T-helper 1 cell treated with Interleukin-12 subunit alpha and Interleukin-12 subunit beta and Interleukin-4 antibody, amounts not matched to agents 30 μg/mL and 1 μg/mL, for 36 hours (primary cell): ENCODE results near the gene THSD7B.
"Not testable (repeated sequence)": the region's sequence is repeated elsewhere in the genome, so short reads cannot be mapped to it uniquely, and the experiment has no call there.

ENCODE experiments used
- H3K27ac Mint-ChIP-seq: one replicate; pipeline ENCODE4 v1.8.0; 2021; ENCODE audit warnings: mild to moderate bottlenecking, mixed read lengths
- H3K27me3 Mint-ChIP-seq: one replicate; pipeline ENCODE4 v1.8.0; 2021; ENCODE audit warnings: low read depth, mixed read lengths
- H3K36me3 Mint-ChIP-seq: one replicate; pipeline ENCODE4 v1.8.0; 2021; ENCODE audit warnings: low read depth, mixed read lengths
- H3K4me1 Mint-ChIP-seq: one replicate; pipeline ENCODE4 v1.8.0; 2021; ENCODE audit warnings: low read depth, mixed read lengths
- H3K4me3 Mint-ChIP-seq: one replicate; pipeline ENCODE4 v1.8.0; 2021; ENCODE audit warnings: mild to moderate bottlenecking, moderate library complexity, mixed read lengths
- H3K9me3 Mint-ChIP-seq: one replicate; pipeline ENCODE4 v1.8.0; 2021; ENCODE audit warnings: mixed read lengths

THSD7B gene

DNA sequence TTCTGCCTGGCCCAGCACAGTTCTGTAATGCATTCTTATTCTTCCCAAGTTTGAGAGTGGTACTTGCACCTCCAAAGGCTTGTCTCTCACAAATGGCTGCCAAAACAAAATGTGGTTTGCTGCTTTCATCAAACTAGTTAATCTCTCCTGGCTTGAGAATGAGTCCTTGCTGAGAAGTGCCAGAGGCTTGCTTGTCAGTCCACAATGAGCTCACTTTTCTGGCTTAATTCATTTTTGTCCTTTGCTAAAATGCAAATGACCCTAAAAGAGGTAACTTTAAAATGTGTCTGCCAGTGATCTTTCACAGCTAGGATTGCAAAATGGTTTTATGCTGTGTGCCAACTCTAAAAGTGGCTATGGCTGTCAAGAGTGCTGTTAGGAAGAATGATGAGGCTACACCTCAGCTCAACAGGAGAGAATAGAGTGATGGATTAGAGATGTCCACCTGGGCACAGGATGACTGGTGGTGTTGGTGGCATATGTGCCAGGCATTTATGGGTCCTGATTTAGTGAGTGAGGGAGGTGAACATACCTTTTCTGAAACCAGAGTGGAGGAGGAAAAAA lies 907.7 kb downstream of the THSD7B start:
- H3K4me1 Mint-ChIP-seq = no peaks in the 10 kb centered on the region
- no peaks in the 10 kb centered on the region for H3K27me3 Mint-ChIP-seq
- no peak overlapping the region for H3K27ac Mint-ChIP-seq
- H3K9me3 Mint-ChIP-seq = no peaks in the 10 kb centered on the region
- H3K4me3 Mint-ChIP-seq = no peak overlapping the region
- no peaks in the 10 kb centered on the region for H3K36me3 Mint-ChIP-seq

DNA sequence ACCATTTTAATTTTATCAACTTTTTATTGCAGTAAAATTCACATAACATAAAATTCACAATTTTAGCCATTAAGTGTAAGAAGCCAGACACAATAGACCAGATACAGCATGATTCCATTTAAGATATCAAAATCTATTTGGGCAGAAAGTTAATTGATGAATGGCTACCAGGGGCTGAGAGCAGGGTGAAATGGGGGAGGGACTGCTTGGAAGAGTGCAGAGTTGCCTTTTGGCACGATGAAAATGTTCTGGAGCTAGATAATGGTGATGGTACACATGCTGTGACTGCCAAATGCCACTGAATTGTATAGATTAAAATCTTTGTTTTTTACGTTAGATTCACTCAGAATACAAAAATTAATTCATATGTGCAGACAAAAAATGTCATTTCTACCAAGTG lies 909.6 kb downstream of the THSD7B start:
- H3K27ac Mint-ChIP-seq = no peak overlapping the region
- H3K27me3 Mint-ChIP-seq = no peaks in the 10 kb centered on the region
- H3K4me3 Mint-ChIP-seq = no peak overlapping the region
- no peaks in the 10 kb centered on the region for H3K9me3 Mint-ChIP-seq
- no peaks in the 10 kb centered on the region for H3K36me3 Mint-ChIP-seq
- no peaks in the 10 kb centered on the region for H3K4me1 Mint-ChIP-seq

DNA sequence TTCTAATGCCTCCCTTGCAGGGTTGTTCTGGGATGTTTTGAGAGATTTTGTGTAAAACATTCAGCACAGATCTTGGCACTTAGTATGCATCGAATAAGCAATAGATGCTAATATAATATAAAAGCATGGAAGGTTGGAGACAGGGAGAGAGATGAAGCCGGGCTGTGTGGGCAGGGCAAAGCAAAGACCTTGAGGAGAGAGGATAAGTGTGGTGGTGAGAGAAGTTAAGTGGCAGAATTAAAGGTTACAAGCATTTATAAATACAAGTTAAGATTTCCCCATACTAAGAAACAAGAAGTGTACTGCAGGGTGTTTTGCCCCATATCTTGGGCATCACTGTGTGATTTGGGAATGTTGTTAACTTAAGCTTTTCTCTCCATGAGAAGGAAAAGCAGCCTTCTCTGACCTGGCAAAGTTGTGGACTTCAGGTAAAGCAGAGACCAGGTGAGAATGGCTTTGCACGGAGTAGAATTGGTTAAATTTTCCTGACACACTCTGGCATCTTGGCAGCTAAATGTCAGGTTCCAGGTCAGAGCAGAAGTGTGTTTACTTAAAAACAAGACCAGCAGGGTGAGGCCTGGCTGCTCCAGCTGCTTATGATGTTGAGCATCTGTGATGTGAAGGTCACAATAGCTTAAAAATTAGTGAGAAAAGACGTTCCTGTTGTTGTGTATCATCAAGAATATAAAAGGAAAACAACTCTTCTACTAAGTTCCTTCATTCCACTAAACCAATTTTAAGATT lies 910.4 kb downstream of the THSD7B start:
- Mint-ChIP-seq H3K36me3 (no peaks in the 10 kb centered on the region), H3K9me3 (no peaks in the 10 kb centered on the region), H3K27me3 (no peaks in the 10 kb centered on the region), H3K4me1 (no peaks in the 10 kb centered on the region), H3K4me3 (no peak overlapping the region), H3K27ac (no peak overlapping the region)

DNA sequence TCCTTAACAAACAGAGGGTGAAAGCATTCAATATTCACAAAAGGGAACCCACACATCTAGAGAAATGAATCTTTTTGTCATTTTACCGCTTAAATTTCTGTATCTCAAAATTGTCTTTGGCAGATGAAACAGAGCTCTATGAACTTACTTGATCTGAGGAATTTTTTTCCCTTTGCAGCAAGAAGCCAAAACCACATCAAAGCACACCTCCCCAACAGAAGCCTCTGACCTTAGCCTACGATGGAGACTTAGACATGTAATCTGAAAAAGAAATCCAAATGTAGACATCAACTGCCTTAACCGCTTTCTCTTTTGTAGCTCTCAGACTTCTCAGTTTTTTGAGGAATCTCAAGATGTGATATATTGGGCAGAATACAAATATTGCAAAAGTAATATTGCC lies 911.0 kb downstream of the THSD7B start:
- no peaks in the 10 kb centered on the region for H3K4me1 Mint-ChIP-seq
- no peak overlapping the region for H3K4me3 Mint-ChIP-seq
- no peaks in the 10 kb centered on the region for H3K27me3 Mint-ChIP-seq
- no peak overlapping the region for H3K27ac Mint-ChIP-seq
- no peaks in the 10 kb centered on the region for H3K36me3 Mint-ChIP-seq
- H3K9me3 Mint-ChIP-seq = no peaks in the 10 kb centered on the region

DNA sequence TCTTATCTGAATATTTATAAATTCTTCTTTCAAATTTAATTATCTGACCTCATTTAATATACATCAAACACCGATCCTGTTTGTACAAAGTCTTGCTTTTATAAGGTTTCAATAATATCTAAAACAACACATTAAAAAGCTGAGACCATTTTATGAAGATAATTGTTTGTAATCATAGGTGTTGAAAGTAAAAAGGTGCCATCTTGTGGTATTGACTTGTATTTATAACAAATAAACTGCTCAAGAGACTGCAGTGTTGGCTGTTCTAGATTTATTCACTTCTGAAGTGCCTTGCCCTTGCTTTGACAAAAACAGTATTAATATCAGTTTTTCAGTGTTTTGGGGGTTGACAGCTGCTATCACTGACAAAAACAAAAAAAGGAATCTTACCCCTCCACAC lies 912.1 kb downstream of the THSD7B start:
- Mint-ChIP-seq H3K9me3 (no peaks in the 10 kb centered on the region), H3K36me3 (no peaks in the 10 kb centered on the region), H3K27me3 (no peaks in the 10 kb centered on the region), H3K4me1 (no peaks in the 10 kb centered on the region), H3K27ac (no peak overlapping the region), H3K4me3 (no peak overlapping the region)

DNA sequence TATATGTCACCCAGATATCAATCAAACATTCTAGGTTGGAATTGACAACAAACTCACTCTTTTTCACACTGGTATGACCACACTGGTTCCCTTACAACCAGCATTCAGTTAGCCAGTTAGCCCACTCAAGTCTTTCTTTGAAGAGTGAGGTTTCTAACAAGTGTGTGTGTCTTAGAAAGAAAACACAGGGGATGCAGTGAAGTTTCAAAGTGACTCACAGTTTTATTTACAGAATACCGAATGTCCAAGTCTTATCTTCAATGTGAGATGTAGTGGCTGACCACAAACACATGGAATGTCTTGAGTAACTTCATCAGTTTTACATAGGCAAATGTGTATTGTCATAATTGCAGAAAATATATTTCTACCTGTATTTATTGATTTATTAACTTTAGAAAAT lies 924.2 kb downstream of the THSD7B start:
- no peak overlapping the region for H3K27ac Mint-ChIP-seq
- no peaks in the 10 kb centered on the region for H3K4me1 Mint-ChIP-seq
- no peaks in the 10 kb centered on the region for H3K9me3 Mint-ChIP-seq
- H3K36me3 Mint-ChIP-seq = no peaks in the 10 kb centered on the region
- no peaks in the 10 kb centered on the region for H3K27me3 Mint-ChIP-seq
- H3K4me3 Mint-ChIP-seq = no peak overlapping the region

DNA sequence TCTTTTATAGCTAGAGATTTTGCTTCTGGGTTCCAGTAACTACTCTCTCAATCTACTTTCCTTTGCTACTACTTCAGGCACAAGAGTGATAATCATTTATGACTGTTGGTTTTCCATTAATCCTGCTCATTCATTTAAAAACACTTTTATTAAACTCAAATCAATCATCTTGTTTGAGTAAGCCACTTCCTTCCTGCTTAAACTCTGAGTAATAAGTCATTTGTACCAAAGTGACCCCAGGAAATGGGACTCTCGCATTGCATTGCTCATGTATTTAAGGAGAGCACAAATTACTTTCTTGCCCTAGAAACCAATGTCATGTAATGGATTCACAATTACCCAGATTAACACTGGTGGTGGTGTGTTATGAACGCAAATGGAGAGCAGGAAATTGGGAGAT lies 928.2 kb downstream of the THSD7B start:
- Mint-ChIP-seq H3K4me1 (no peaks in the 10 kb centered on the region), H3K27me3 (no peaks in the 10 kb centered on the region), H3K9me3 (peaks cover 8% of the 10 kb centered on the region), H3K4me3 (no peak overlapping the region), H3K36me3 (no peaks in the 10 kb centered on the region), H3K27ac (no peak overlapping the region)

DNA sequence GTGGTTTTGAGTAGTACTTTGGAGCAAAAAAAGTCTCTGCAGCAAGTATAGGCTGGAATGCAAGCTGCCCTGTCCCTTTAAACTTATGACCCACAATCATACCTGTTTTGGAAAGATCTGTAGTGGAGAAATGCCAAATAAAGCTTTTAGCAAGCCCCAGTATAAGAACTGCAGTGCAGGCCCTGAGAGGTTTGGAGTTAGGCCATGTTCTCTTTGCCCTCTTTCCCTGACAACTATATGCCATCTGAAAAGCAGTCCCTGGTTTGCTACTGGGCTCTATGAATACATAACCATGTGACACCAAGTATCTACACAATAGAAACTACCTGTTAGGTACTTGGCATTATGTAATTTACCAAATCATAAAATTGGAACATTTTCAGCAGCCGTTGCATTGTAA lies 931.6 kb downstream of the THSD7B start:
- no peaks in the 10 kb centered on the region for H3K36me3 Mint-ChIP-seq
- no peak overlapping the region for H3K4me3 Mint-ChIP-seq
- H3K9me3 Mint-ChIP-seq = peaks cover 8% of the 10 kb centered on the region
- no peaks in the 10 kb centered on the region for H3K4me1 Mint-ChIP-seq
- H3K27me3 Mint-ChIP-seq = no peaks in the 10 kb centered on the region
- H3K27ac Mint-ChIP-seq = no peak overlapping the region

DNA sequence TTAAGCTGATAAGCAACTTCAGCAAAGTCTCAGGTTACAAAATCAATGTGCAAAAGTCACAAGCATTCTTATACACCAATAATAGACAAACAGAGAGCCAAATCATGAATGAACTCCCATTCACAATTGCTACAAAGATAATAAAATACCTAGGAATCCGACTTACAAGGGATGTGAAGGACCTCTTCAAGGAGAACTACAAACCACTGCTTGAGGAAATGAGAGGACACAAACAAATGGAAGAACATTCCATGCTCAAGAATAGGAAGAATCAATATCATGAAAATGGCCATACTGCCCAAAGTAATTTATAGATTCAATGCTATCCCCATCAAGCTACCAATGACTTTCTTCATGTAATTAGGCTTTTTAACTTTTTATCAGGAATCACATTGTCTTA lies 934.9 kb downstream of the THSD7B start:
- H3K4me1 Mint-ChIP-seq, H3K4me3 Mint-ChIP-seq, H3K27me3 Mint-ChIP-seq, H3K27ac Mint-ChIP-seq, H3K9me3 Mint-ChIP-seq, H3K36me3 Mint-ChIP-seq: not testable (repeated sequence)

DNA sequence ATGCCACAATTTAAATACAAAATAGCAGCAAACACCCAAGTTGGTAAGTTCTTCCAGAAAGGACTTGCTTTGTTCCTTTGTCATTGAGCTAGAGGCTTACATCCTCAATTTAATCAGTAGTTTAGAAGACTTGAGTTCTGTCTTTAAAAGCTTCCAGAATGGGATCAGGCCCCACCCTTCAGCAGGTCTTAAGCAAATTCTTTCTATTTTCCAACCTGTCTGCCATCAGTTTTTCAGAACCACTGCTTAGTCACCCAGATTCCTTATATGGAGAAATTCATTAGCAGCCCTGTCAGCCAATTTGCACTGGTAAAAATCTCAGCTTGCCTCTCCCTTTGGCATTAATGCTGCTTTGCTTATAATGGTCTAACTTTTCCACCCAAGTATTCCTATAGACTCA lies 935.3 kb downstream of the THSD7B start:
- H3K27ac Mint-ChIP-seq = no peak overlapping the region
- no peaks in the 10 kb centered on the region for H3K36me3 Mint-ChIP-seq
- H3K4me1 Mint-ChIP-seq = no peaks in the 10 kb centered on the region
- no peaks in the 10 kb centered on the region for H3K27me3 Mint-ChIP-seq
- no peak overlapping the region for H3K4me3 Mint-ChIP-seq
- peaks cover 8% of the 10 kb centered on the region for H3K9me3 Mint-ChIP-seq

DNA sequence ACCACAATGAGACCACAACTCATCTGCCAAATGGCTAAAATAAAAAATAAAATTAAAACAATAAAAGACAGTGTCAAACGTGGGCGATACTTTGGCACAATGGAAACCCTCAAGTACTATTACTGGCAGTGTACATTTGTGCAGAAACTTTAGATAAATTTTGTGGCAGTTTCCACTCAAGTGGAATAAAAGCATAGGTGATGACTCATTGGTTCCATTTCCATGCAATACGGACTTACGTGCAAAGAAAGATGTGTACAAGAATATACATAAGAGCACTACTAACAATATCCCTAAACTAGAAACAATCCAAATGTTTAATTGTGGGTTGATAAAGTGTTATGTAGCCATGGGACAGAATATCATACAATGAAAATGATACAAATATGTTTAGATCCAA lies 940.0 kb downstream of the THSD7B start:
- no peaks in the 10 kb centered on the region for H3K4me1 Mint-ChIP-seq
- peaks cover under 1% of the 10 kb centered on the region for H3K9me3 Mint-ChIP-seq

DNA sequence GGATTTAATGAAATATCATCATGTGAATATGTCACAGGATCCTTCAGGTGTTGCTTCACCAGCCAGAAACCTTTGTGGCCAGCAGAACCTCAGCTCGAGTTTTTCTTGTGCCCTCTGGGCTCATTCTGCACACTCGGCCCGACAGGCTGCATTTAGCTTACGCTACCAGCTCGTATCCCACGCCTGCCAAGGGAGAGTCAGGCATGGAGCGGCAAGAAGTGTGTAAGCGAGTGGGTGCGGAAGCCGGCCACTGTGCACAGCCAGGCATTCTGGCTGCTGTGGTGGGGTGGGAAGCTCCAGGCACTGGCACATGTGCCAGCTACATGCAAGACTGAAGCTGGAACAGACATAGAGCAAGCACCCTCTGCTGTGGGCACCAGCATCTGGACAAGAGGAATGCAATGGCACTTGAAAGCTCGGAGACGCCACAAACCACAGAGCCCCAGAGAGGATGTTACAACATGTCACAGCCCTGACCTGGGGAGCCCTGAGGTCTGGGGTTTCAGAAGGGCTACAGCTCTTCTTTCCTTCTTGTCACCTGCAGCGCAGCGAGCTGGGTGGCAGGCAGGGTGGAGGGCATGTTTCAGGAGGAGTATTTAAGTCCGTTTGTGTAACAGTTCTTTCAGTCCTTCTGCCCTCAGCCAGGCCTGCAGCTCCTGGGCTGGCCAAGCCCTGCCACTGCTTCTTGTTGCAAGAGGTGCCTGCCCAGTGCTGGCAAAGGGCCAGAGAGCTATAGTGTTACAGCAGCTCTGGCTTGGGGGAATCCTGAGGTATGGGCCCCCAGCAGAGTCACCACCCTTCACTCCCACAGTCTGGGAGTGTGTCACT lies 941.7 kb downstream of the THSD7B start:
- no peak overlapping the region for H3K27ac Mint-ChIP-seq
- peaks cover 8% of the 10 kb centered on the region for H3K9me3 Mint-ChIP-seq
- no peaks in the 10 kb centered on the region for H3K36me3 Mint-ChIP-seq
- no peaks in the 10 kb centered on the region for H3K27me3 Mint-ChIP-seq
- H3K4me1 Mint-ChIP-seq = no peaks in the 10 kb centered on the region
- no peak overlapping the region for H3K4me3 Mint-ChIP-seq

More for the DNA sequence above, 940.0 kb downstream of the THSD7B start:
- Mint-ChIP-seq H3K4me3 (no peak overlapping the region), H3K36me3 (no peaks in the 10 kb centered on the region), H3K27ac (no peak overlapping the region), H3K27me3 (no peaks in the 10 kb centered on the region)

DNA sequence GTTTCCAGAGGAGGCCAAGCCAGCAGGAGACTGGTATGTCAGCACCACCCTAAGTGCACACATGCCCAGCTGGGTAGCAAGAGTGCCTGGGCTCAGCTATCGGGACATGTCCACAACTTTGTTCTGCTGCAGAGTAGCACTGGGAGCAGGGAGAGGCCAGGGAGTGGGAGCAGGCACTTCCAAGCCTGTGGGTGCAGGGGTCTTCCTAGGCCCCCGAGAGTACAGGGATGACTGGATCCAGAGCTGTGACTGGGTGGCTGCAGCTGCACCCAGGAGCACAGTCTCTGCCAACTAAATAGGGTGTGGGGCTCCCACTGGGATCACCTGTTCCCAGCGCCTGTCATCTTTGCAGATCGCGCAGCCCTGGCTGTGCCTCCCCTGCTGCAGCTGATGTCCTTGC lies 943.0 kb downstream of the THSD7B start:
- no peak overlapping the region for H3K27ac Mint-ChIP-seq
- no peak overlapping the region for H3K4me3 Mint-ChIP-seq
- H3K4me1 Mint-ChIP-seq = no peaks in the 10 kb centered on the region
- H3K36me3 Mint-ChIP-seq = no peaks in the 10 kb centered on the region
- peaks cover 8% of the 10 kb centered on the region for H3K9me3 Mint-ChIP-seq
- no peaks in the 10 kb centered on the region for H3K27me3 Mint-ChIP-seq

DNA sequence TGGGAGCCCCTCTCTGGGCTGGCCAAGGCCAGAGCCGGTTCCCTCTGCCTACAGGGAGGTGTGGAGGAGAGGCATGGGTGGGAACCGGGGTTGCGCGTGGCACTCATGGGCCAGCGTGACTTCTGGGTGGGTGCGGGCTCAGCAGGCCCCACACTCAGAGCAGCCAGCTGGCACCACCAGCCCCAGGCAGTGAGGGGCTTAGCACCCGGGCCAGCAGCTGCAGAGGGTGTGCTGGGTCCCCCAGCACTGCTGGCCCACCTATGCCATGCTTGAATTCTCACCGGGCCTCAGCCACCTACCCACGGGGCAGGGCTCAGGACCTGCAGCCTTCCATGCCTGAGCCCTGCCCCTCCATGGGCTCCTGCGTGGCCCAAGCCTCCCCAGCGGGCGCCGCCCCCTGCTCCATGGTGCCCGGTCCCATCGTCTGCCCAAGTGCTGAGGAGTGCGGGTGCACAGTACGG lies 950.4 kb downstream of the THSD7B start:
- Mint-ChIP-seq H3K27me3 (no peaks in the 10 kb centered on the region), H3K9me3 (peaks cover 8% of the 10 kb centered on the region), H3K36me3 (no peaks in the 10 kb centered on the region), H3K4me1 (no peaks in the 10 kb centered on the region), H3K27ac (no peak overlapping the region), H3K4me3 (no peak overlapping the region)

DNA sequence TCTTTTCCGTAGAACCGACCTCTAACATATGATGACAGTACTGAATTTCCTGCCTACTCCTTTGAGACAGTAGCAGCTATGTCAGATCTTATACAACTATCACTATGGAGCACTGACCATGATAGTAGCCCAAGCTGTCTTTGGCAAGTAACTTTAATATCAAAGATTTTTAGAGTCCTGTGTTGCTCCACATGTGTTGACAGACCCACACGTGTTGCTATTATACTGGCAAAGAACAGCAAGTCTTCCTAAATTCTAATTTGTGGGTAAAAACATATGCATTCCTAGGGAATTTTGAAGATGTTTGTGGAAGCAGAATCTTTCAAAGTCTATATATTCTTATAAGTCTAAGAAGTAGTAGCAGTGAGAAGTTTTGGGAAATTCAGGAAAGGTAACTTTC lies 953.4 kb downstream of the THSD7B start:
- Mint-ChIP-seq H3K9me3 (peaks cover 5% of the 10 kb centered on the region), H3K4me1 (no peaks in the 10 kb centered on the region), H3K36me3 (no peaks in the 10 kb centered on the region), H3K4me3 (no peak overlapping the region), H3K27ac (no peak overlapping the region), H3K27me3 (no peaks in the 10 kb centered on the region)
